NCI-H2196 treated with DMSO at 0.1 percent for 48 hours (cell line): ENCODE results near the gene PLXNA2.

ENCODE experiments used
- DNase-seq: peaks from one replicate; lab custom pipeline; 2025; ENCODE audit not compliant: unreplicated experiment; lab: John Stamatoyannopoulos, UW

The PLXNA2 gene

DNA sequence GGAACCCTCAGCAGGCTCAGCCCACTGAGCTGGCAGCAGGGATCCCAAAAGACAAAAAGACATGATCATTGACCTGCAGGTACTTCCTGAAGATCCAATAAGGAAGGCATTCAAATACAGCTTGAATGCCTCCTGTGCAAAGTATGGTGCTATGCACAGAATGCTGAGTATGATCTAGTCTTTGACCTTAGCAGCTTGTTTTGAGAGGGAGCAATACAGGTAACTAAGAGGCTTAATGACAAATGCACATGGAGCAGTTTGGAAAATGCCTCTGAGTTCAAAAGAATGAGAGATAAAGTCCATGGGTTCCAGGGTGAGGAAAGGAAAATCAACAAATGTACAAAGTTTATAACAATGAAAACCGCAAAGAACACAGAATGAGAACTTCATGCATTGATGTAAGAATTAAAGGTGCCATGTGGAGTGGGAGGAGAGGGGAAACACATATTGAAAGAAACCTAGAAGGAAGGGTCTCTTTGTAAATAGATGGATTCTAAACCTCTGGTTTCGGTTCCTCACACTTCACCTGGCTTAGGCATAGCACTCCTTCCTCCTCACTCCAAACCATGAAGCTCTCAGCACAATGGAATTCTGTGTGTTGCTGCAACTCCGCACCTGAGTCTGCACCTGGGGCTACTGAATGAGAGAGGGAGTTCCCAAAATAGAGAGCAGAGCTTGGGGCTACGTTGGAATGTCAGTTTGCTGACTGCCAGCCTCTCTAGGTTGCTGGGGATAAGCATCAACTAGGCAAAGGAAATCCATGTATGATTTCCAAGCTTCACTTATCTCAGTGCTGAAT is 77.6 kb downstream of the PLXNA2 start:
- no peak for DNase-seq

DNA sequence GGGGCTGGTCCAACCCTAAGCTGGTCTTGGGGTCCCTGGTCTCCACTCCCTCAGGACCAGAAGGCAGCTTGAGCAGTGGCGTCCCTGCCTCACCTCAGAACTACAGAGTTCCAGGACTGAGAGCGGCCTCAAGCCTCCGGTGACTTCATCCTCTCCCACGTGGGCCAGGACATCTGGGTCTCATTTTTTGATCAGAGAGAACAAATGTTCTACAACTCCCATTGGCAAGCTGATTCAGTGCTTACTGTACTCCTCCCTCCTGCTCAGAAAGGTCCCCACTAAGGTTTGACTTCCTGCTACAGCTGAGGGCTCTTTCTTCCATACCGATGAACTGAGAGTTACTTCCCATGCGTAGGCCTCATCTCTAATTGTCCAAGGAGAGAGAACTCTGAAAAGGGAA is 78.5 kb downstream of the PLXNA2 start:
- DNase-seq: no peak

DNA sequence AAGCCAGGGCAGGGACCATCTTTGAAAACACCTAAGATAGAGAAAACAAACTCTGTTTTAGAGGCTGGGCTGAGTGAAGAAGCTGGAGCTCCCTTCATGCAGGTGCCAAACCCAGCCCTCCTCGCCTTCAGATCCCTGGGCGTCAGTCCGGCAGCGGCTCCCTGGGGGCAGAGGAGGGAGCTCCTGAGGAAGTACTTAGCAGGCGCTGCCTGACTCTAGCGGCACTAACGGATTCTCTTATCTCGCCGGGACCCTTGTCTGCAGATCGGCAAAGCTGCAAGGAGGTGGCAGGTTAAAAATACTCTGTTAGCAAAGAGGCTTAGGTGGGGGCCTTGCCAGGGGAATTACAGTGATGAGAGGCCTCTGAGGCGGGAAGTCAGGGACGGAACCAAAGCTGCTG is 79.6 kb downstream of the PLXNA2 start:
- no peak for DNase-seq

DNA sequence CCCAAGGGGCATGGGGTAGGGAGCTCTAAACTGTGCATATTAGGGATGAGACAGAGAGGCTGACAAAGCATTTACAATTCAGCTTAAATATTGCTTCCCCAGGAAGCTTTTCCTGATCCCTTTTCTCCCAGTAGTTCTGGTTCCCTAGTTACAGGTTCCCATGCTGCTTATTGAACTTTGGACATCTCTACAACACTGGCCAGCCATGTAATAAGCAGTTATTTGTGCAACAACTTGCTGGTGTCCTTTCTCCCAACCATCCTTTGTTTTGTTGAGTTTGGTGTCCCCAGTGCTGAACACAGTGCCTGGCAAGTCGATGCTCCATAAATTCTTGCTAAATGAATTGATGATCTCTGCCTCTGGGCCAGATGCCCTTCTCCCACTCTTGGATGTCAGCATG is 80.6 kb downstream of the PLXNA2 start:
- DNase-seq: no peak

DNA sequence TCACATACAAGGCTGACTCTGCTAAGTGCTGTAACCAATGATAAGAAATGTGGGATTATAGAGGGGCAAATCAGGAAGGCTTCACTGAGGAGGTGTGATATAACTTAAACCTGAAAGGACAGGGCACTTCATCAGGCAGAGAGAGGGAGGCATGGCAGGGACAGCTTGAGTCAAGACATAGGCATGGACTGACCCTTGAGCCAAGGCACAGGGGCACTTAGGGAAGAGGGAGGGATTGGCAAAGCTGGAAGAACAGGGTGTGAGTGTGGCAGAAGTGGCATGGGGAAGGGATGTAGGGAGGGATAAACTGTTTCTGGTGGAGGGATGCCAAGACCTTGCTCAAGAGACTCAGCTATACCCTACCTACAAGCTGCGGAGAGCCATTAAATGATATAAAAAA is 81.3 kb downstream of the PLXNA2 start:
- DNase-seq: no peak

DNA sequence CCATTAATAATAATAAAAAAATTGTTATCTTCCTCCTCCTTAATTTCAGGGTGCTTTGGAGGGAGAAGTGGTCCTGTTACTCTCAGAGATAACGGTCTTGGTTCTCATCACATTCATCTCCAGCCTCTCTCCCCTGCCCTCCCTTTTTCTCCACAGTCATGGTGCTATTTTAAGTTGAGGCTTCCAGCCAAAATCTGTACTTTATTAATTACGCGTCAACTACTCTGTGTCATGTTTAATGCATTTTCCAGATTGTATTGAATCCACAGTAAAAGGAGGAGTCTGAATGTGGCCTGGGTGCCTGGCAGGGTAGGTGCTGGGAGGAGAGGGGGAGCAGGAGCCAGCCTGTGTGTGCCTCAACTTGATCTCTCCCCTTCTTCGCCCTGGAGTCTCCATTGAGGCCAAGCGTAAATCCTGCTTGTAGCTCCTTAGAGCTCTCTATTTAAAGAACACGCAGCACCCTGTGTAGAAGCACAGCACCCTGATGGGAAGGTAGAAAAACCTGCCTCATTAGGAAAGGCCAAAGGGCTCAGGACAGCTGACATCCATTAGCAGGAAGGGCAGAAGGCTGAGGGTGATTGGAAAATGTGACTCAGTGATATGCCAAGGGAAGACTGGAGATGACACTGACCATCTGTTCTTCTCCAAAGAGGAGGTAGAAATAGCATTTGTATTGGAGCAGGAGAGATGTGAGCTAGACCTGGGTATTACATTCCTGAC is 82.4 kb downstream of the PLXNA2 start:
- no peak for DNase-seq

DNA sequence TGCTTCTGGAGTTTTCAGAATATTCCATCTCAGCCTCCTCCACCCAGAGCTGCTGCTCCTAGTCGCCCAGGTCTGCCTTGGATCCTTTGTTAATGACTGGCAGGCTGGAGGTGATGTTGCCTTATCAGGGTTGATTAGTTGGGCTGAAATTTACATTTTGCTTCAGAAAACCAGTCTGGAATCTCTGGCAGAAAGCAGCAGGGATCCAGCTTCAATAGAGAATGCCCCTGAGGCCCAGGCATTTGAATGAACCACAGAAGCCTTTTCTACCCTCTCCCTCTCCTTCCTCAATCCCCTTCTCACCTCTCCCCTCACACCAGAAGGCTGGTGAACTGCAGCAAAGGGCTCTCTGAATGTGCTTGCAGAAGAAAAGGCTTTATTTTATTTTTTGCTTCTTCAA is 83.2 kb downstream of the PLXNA2 start:
- no peak for DNase-seq

DNA sequence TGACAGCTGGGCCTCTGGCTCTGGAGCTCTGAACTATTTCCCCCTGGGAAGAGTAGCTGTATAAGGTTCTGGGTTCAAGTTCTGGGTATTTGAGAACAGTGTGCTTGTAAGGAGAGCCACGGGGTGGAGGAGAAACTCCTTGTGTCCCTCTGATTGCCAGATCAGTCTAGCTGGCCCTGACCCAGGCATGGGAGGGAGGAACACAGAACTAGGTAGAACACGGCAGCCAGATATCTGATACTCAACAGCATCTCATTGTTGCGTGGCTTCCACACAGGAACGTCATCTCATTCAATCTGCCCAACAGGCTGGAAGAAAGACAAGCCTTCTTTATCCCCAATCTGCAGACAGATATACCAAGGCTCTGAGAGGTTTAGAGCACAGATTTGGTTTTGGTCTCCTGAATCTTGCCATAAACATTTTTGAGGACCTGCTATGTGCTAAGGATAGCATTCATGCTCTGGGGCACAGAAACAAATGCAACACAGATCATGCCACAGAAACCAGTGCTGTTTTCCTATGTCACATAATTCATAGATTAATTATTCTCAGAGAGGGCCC is 83.8 kb downstream of the PLXNA2 start:
- DNase-seq: no peak

DNA sequence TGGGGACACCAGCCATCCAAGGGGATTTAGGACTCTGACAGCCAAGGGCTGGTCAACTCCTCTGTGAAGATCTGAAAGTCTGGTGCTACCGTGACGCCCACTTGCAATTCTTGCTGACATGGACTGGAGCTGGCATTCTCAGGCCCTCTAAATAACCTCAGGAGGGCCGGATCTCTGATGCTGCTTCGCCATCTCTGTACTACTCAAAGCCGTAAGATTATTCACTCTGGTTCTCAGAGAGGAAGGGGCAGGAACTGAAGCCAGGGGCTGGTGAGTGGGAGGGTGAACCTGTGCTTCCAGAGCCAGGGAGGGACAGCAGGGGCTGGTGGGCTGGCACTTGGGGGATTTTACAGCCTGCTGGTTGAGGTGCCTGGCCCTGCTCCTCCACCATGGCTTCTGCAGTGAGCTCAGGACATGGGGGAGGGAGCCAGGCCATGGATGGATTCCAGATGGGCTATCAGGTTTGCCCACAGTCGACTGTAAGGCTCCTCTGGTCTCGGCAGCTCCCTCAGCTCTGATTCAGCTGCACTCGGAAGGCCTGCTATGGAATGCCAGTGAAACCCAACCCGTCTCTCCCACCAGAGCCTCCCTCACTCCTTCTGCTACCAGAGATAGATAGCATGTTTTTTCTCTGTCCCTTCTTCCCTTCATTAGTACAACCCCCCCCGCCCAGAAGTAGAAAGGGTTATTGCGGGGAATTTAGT is 84.5 kb downstream of the PLXNA2 start:
- peak; percentile 46 for DNase-seq

DNA sequence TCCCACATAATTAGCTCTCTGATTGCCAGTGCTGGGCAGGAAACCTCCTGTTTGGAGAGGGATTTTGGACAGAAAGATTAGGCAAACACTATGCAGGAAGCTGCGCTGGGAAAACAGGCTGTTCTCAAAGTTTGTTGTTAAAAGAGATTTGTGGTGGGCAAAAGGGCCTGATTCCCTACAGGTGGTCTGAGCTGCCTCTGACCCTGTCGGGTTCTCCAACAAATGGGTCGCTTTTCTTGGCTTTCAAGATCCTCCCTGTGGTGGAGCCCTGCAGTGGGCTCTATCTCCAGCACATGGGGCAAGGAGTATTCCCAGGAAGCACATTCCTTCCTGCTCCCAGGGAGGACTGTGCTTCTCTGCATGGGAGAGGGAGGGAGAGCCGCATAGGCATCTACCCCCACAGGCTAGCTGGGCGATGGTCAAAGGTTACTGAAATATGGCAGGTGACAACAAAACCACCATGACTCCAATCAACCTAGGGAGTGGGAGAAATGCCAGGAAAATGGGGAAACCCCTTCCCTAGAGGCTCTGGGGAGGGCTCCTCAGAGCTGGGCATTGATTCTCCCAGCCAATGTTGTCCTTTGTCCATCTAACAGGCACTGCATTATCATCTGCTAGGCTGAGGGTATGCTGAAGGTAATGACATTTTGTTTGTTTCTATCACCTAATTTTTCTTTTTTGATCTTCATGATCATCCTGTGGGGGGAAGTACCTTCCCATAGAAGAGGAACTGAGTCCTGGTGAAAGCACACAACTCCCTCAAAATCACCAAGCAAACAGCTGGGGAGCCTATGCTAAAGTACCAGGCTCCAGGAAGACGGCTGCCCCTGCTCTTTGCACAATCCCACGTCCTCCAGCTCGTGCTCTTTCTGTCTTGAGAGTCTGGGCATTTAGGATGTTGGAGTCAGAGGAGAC is 85.3 kb downstream of the PLXNA2 start:
- DNase-seq: no peak

DNA sequence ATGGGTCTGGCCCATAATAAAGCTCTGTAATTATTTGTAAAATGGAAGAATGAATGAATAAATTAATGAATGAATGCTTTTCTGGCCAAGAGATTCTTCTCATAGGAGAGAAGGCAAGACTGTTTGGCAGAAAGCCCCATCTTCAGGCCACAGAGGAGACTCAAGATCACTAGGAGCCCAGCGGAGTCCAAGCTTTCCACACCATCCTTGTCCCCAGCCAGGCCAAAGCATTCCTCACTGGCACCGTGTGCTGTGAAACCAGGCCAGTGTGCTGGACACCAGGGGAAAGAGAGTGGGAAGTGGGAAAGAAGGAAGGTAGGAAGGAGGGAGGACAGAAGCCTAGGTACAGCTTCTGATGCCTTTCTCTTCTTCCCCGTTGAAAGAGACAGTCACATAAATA is 86.4 kb downstream of the PLXNA2 start:
- DNase-seq: no peak

DNA sequence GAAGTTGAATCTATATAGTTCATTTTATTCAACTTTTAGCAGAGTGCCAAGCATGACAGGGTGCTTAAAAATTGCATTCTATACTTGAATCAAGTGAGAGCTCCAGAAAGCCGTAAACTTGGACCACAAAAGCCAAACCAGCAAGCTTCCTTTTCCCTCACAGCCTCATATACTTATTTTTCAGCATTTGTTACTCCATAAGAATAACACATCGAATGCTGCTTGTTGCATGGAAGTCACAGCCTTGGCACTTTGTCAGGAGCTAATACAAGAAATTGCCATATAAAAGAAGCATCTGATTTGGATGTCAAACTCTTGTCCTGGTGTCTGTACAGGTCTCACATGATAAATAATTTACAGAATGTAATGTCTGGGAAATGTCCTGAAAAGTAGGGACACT is 87.4 kb downstream of the PLXNA2 start:
- no peak for DNase-seq

DNA sequence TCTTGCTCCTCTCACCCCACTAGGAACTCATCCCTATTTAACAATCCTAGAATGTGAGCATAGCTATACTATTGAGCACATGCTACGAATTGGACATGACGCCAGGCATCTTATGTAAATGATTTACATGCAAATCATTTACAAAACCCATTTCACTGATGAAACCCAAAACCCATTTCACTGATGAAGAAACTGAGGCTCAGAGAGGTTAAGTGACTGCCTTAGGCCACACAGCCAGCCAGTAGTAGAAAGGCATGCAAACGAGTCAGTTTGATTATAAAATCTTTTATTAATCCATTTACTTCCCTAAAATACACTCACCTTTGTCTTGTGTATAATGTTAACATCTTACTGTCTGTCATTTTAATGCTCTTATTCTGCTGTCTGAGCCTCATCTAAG is 87.9 kb downstream of the PLXNA2 start:
- DNase-seq: no peak

DNA sequence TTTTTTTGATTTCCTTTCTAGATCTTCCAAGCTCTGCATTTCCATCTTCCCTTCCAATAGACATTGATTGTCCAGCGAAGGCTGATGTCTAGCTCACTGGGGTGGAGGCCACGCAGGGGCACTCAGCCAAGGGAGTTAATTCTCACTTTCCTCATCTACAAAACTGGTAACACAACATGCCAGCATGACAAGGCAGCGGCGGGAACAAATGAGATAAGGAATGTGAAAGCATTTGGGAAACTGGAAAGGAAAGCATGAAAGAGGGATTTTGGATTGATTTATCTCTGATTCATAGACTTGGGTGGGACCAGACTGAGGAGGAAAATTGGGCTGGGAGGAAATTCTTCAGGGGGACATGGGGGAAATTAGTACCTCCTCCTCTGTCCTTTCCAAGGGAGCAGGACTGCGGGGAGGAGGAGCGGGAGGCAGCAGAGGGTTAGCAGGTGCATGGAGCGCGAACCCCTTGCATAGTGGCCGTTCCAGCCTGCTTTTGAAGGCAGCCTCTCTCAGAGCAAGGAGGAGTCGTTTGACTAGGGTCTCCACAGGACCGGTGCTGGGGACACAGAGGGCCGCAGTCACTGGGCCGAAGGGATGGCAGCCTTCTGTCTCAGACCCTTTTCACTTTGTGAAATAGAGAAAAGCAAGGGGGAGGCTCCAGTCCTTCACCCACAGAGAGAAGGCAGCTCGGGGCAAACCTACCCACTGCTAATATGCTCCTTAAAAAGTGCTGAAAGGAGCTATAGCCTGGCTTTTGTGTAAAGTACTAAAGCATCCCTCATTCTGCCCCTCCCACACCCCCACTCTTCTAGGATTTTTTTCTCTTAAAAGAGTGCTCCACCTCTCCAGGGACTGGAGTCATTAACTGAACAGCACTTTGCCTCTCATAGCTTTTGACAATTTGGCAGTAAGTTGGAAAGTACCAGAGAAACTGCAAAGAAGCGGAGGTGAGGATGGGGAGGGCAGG is 89.2 kb downstream of the PLXNA2 start:
- no peak for DNase-seq

DNA sequence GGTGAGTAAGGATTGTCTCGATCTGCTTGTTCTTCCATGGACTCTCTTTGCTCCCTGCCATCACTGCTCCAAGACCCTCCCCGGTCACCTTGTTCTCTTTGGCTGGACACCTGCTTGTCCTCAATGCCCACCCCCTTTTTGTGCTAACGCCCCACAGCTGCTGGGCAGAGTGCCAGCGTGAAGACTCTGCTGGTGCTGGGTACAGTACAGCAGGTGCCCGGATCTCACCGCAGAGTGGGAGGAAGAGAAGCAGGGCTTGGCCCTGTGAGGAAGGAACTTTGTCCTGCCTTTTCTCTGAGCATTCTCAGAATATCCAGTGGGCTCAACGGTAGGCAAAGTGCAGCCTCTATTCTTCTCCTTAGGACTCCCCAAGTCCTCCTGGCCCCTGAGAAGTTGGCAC is 90.1 kb downstream of the PLXNA2 start:
- DNase-seq: no peak

DNA sequence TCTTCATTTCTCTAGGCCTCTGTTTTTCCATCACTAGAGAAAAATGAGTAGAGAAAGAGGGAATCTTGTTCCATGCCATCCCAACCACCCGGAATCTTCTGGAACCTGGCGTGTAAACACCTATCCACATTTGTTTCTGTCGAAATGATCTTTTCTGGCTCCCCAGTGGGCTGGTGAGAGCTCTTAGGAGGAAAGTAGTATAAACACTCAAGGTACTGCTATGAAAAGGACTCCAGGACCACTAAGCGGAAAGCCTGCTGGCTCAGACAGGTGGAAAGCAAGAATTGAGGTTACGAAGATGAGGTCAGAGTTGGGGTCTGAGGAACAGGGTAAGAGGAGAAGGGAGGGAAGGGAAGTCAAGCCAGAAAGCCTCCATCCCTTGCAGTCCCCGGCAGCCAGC is 90.8 kb downstream of the PLXNA2 start:
- no peak for DNase-seq

DNA sequence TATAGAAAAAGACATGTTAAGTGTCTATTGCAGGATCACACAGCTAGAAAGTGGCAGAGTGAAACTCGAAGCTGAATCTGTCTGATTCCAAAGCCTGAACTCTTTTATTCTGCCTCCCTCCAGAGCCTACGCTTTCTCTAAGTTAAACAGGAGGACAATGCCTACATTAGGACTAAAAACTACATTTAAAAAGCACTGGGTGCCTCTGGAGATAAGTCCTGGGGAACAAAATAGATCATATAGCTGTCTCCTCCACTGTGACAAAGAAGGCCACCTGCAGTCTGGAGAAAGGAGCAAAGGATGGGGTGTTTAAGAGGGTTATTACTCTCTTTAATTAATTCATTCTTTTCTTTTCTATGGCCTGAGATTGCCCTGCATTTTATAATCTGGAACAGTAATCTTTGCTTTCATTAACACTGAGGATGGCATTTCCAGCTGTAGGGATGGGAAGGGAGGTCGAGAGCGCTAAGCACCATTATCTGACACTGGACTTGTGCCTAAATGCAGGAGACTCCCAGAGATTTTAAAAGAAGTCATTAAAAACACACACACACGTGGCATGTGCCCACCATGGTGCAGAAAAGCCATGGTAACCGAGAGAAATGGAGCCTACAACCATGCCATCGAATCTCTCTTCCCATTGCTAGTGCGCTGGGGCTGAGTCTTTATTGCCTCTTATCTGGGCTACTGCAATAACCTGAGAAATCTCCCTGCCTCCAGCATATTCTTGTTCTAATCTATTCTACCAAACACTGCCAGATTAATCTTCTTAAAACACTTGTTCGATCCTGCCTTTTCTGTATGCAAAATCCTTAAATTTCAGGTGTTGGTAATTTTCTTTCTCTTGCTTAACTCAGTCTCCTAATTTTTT is 92.2 kb downstream of the PLXNA2 start:
- DNase-seq: no peak

DNA sequence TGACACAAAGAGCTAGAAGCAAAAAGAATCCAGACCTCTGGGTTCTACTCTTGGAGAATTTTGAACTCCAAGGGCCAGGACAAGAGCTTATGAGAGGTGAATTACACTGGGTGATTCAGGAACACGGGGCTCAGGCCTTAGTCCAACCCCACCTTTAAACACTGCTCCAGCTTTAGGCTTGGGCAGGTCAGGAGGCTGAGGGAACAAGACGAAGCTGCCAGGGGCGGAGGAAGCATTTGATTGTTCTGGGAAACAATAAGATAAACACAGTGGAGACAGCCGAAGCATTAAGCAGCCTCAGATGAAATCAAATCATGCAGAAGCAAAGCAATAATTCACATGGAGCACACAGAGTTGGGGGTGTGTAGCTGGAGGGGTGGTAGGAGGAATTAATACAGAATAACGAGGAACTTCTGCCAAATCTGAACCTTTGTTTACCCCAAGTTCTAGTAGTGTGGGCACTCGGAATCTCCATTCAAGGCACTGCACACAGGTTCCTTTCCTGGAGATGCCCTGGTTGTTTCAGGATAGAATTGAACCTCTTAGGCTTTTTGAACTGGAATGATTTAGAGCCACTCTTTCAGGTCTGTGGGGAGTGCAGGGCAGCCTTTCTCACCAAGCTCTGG is 93.2 kb downstream of the PLXNA2 start:
- DNase-seq: no peak
